Measurements from ENCODE around the gene MPDZ. TPM values are rescaled to one million over a fixed set of nuclear protein-coding genes. Genes with fewer than 3 reads are reported as not detected.

The MPDZ gene
- polyA plus RNA-seq, 2 of the 4 experiments (the other 2 are of a cell fraction): 19.5 to 36.4 TPM

GRCh38 chr9:13071921-13072320, 207.6 kb downstream of the MPDZ start (continued):
- no peak for TF ChIP-seq EHMT2 (IDR thresholded peaks at IDR 0.05; ENCODE audit: low read depth)
- TF ChIP-seq PBX3 (IDR thresholded peaks at IDR 0.05): no peak

- DNase-seq (ENCODE audit: low read depth in 1 of 2, low spot score in 1 of 2) (no peak), ATAC-seq (no peak), FAIRE-seq (no peak)
- H3K4me3 ChIP-seq: no peak overlapping the region
- H3K27ac ChIP-seq: no peak overlapping the region
- H3K4me1 ChIP-seq: no peaks in the 10 kb centered on the region
- CTCF ChIA-PET: no interaction called here
- no peaks in the 10 kb centered on the region for H3K9me3 ChIP-seq
- WGBS (ENCODE audit: missing lambda C conversion rate): 73% methylated on average over 12 of the region's 12 CpGs
- H3K4me2 ChIP-seq: no peak overlapping the region
- TF ChIP-seq MAZ (IDR thresholded peaks at IDR 0.05; ENCODE audit: borderline replicate concordance, low read depth, low read length) (no peak), RFX5 (IDR thresholded peaks at IDR 0.05) (no peak), HES2 (IDR thresholded peaks at IDR 0.05) (no peak), SMC3 (IDR thresholded peaks at IDR 0.05) (no peak), ZC3H11A (IDR thresholded peaks at IDR 0.05) (no peak), RNF2 (IDR thresholded peaks at IDR 0.05; ENCODE audit: borderline replicate concordance, low read depth) (no peak)
- POLR2A ChIA-PET: no interaction called here
Observed at GRCh38 chr9:13070612-13071595, 208.6 kb downstream of the MPDZ start.

GRCh38 chr9:13069498-13069897, 210.0 kb downstream of the MPDZ start:
- ChIA-PET CTCF (no interaction called here), POLR2A (no interaction called here)
- TF ChIP-seq HOXA7 (CRISPR knock-in tag; IDR thresholded peaks at IDR 0.05) (no peak), MYC (IDR thresholded peaks at IDR 0.05; ENCODE audit: borderline replicate concordance, low read length) (no peak), TFCP2L1 (CRISPR knock-in tag; IDR thresholded peaks at IDR 0.05) (no peak), KDM5A (IDR thresholded peaks at IDR 0.05) (no peak), ZSCAN20 (CRISPR knock-in tag; IDR thresholded peaks at IDR 0.05) (no peak), CBX2 (IDR thresholded peaks at IDR 0.05; ENCODE audit: borderline replicate concordance, low read depth) (no peak), BCL3 (IDR thresholded peaks at IDR 0.05) (no peak), FOXS1 (CRISPR knock-in tag; IDR thresholded peaks at IDR 0.05) (no peak), HMGXB4 (CRISPR knock-in tag; IDR thresholded peaks at IDR 0.05; ENCODE audit: borderline replicate concordance) (no peak)
- H3K27ac ChIP-seq: no peak overlapping the region
- no peak for DNase-seq (ENCODE audit: low read depth in 1 of 2, low spot score in 1 of 2)
- H3K4me3 ChIP-seq: no peak overlapping the region
- ATAC-seq: no peak
- no peaks in the 10 kb centered on the region for H3K4me1 ChIP-seq
- FAIRE-seq: no peak
- no peak overlapping the region for H3K4me2 ChIP-seq
- no peaks in the 10 kb centered on the region for H3K9me3 ChIP-seq
- WGBS (ENCODE audit: missing lambda C conversion rate): 76% methylated on average over 3 of the region's 3 CpGs

Measured in A549 (cell line).